GM19035 (cell line): ENCODE measurements around the gene ACAD10.
"Not testable (repeated sequence)": the region's sequence is repeated elsewhere in the genome, so short reads cannot be mapped to it uniquely, and the experiment has no call there.

ENCODE experiments used
- ATAC-seq: cut with Tn5 transposase; IDR thresholded peaks from one replicate; pipeline ENCODE4 v1.9.1; 2021; ENCODE audit not compliant: unreplicated experiment

Gene ACAD10

DNA sequence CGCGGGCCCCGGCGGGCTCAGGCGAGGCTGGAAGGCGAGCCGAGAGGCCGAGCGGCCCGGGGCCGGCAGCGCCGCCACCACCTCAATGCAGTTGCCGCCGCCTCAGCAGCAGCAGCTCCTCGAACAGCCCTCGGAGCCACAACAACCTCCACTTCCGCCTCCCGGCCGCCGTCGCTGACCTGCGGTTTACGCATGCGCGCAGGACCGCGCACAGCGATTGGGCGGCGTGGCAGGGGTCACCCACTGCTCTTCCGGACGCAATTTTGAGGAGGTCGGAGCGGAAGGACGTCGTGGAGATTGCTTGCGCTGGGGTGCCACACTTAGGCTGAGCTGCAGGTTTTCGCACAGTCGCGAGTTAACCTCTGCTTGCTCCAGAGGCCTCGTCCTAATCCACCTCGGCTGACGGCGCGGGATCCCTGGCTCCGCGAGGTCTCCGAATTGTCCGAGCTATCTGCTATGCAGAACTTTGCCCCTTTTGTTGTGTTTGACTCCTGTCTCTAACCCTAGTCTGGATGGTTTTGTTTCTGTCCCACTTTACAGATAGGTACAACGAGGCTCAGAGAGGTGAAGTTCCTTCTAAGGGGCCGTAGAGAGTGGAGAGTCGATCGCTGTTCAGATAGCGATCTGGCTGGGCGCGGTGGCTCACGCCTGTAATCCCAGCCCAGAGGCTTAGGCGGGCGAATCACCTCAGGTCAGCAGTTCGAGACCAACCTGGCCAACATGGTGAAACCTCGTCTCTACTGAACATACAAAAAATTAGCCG lies at the start of gene ACAD10, which contains the start of gene BRAP:
Gene ACAD10, plus strand, starts transcription at position 243 of the 763 bp plus-strand sequence. CDS start 6,657 bp downstream, outside the sequence.
Gene BRAP, minus strand, starts transcription at position 146 of the 763 bp plus-strand sequence. CDS start 164 bp downstream, outside the sequence.
- ATAC-seq: peak; percentile 93

DNA sequence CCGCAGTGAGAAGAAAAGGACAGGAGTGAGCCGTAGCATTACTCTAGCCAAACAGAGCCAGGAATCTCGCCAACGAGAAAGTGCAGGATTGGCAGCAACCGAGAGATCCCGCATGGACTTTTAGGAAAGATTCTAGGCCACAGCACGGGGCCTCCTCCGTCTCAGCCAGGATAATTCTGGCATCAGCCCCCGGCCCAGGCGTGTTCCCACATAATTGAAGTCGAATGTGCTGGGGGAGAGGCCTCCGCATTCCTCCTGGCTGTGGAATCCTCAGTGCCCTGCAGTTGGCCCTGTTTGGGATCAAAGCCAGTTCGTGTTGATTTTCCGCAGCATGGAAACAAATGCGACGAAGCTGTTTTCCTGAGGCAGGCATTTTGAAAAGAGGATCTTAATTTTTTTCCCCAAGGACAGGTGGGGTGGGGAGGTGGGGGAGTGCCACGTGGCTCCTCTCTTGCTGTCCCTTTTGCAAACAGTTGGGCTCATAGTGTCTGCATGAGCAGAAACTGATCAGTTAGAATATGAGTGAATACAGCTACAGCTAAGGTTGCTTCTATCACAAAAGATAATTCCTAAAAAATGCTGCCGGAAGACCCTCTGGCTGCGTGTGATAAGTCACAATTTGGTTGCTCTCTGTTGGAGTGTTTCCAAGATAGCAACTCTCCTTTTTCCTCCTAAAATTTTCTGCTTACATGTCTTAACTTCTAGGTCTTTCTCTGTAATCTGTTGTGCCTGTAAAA lies 49.5 kb upstream of the ACAD10 start:
- ATAC-seq: no peak

- ATAC-seq: no peak
These were observed 47.3 kb upstream of the ACAD10 start for GRCh38 chr12:111638556-111638955.

- no peak for ATAC-seq
These were observed 45.3 kb upstream of the ACAD10 start for GRCh38 chr12:111640506-111640905.

- no peak for ATAC-seq
These were observed 43.0 kb upstream of the ACAD10 start for GRCh38 chr12:111642681-111643426.

DNA sequence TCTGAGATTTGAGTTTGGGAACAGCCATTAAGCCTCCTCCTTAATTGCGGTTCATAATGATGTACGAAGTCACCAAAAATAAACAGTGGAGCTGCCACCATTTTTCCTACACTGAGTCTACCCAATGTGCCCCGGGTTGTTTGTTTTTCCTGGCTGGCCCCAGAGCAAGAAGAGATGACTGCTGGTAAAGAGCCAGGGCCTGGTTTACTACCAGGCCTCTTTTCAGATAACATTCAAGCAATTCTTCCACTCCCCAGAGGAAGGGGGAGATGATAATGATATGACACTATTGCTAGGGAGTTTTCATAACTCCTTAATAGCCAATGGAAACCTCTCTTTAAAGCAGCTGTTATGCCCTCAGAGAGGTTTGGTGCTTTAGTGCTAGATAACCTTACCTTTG lies 42.4 kb upstream of the ACAD10 start:
- ATAC-seq: no peak

GRCh38 chr12:111645433-111645832 lies 40.4 kb upstream of the ACAD10 start:
- ATAC-seq: no peak

DNA sequence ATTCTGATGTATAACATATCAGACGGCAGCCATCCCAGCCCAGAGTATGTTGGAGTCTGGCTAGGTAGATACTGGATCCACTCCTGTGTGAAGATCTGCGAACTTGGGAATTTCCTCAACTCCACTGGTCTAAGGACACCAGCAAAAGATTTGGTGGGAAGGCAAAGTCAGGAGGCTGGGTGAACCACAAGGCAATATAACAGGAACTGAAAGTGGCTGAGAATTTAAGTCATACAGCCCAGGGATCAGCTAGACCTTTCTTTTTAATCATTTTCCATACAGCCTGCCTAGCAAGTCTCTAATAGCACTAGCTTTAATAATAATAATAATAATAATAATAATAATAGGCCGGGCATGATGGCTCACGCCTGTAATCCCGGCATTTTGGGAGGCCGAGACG lies 34.9 kb upstream of the ACAD10 start:
- no peak for ATAC-seq

GRCh38 chr12:111652530-111652929 lies 33.3 kb upstream of the ACAD10 start:
- not testable (repeated sequence) for ATAC-seq

DNA sequence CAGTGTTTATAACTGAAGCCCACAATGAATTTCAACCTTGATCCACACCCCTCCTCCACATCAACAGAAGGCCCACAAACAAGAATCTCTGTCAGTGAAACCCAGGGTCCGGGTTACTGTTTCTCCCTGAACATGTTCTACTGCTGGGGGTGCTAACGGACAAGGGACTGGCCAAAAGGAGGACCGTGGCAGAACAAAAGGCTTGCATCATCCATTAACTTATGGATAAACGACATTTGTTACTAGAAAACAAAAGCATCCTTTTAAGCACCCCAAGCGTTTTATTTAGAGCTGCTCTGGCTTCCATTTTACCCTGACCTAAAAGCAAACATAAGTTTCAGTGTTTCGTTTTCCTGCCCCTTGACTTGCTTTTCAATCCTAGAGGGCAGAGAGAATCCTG lies 32.3 kb upstream of the ACAD10 start:
- no peak for ATAC-seq

GRCh38 chr12:111655356-111655755 lies 30.5 kb upstream of the ACAD10 start:
- ATAC-seq: no peak

DNA sequence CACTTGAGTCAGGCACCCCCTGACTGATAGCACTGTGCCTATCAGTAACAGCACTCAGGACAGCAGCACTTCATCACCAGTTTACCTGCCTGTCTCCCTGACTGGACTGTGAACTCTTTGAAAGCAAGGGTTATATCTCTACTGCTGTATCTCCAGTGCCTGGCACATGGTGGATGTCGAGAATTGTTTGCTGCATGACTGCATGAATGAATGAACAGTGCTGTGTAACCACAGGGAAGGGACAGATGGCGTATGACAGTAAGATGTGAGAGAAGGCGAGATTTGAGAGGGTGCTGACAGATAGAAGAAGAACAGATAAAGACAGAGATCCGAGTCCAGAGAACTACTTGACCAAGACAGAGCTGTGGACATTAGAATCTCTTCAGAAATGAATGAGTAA lies 29.8 kb upstream of the ACAD10 start:
- no peak for ATAC-seq

DNA sequence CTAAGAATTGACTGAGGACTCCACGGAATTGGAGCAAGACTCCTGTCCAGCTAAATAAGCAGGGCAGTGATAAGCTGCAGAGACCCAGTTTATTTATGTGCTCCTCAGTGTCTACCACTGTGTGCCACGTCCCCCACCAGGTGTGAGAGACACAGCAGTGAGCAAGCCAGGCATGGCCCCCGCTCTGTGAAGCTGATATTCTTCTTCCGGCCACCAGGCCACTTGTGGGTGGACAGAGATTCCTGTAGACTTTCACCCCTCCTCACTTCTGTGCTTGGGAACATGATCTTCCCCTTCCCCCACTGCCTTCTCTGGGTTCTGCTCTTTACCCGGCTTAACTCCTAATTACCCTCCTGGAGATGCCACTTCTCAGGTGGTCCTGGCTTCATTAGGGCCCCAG lies 21.4 kb upstream of the ACAD10 start:
- no peak for ATAC-seq

DNA sequence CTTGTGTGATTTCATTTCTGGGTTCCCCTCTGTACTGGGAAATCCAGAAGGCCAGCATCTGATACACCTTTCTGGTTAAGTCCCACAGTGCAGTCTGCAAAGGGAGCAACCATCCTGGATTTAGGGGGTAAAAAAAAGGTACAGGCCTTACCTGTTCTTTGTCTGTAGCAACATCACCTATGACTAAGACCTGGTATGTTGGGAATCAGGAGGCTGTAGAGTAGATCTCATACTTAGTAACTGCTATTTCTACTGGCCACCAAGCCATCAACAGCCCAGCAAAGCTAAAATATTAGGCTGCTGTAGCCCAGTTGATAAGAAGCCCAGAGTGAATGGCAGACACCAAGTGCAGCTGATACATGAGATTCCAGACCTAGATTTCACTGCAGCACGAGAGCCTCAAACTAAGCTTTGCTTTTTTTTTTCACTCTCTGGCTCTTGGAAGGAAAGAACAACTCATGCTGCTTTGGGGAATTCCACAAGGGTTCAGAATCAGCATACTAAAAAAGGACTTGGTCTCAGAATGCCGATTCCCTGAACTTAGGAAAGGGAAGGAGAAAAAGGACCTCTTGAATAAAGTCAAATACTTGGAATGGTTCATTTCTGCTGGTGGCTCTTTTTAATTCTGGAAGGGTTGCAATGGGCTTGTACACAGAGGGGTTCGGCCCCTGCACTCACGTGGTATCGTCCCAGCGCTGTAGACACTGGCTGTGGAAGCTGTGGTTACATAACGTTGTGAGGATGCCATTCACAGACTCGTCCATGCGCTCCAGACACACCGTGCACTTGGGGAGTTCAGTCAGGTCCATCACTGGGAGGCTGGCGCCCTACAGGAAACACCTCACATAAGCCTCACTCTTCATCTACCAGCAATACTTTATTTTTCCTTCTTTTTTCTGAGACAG lies 20.6 kb upstream of the ACAD10 start:
- ATAC-seq: no peak

- no peak for ATAC-seq
These were observed 13.0 kb upstream of the ACAD10 start for GRCh38 chr12:111672822-111673381.

GRCh38 chr12:111673503-111673902 lies 12.3 kb upstream of the ACAD10 start:
- ATAC-seq: no peak

- ATAC-seq: no peak
These were observed 8.7 kb upstream of the ACAD10 start for GRCh38 chr12:111677186-111677585.

- not testable (repeated sequence) for ATAC-seq
These were observed 1.2 kb upstream of the ACAD10 start for GRCh38 chr12:111684485-111685198.

GRCh38 chr12:111685322-111685810 lies 487 bp upstream of the ACAD10 start:
- ATAC-seq: peak; percentile 8
